Measurements from ENCODE around the gene SFI1.

The SFI1 gene

DNA sequence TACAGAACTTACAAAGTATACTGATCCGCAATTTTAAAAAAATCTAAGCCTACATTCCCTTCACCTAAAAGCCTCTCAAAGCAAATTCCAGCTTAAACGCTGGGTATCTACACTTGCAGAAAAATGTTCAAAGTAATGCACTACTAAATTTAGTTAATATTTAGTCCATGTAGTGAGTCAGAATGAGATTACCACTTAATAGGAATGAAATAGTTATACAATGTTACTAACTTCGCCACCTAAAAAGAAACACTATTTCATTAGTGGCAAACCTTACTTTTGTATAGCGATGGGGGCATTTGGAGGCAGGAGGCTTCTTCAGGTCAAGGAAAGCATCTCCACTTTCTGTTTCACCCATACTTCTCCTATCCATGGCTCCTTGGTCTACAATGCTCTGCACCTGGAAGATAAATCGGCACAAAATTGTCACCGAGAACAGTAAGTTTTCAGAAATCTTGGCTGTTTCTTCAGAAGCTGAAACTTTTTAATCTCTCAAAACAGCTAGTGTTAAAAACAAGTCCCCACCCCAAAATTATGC is 7.9 kb upstream of the SFI1 start:
- ATAC-seq (ENCODE audit: insufficient read depth, low read depth) (no peak), DNase-seq (no peak)
- Histone ChIP-seq H3K9ac (ENCODE audit: low read depth, low read length) (peak overlapping the region; percentile 87), H3K9me3 (ENCODE audit: insufficient read depth, low read length, severe bottlenecking) (no peaks in the 10 kb centered on the region), H2AFZ (ENCODE audit: low read depth, low read length) (no peak overlapping the region), H3K27me3 (ENCODE audit: insufficient read depth, low read length, poor library complexity) (no peaks in the 10 kb centered on the region), H3K4me3 (ENCODE audit: low read depth in 1 of 2, low read length in 2 of 2) (peak overlapping the region; percentile 70 to 80; a peak in 3 of 4 replicates), H3K4me1 (ENCODE audit: insufficient read depth, low read length) (peaks cover 44% of the 10 kb centered on the region), H3K4me2 (ENCODE audit: insufficient read depth, low read length) (peak overlapping the region; percentile 66), H4K20me1 (ENCODE audit: insufficient read depth, low read length) (peaks cover 4% of the 10 kb centered on the region; the same call in 1 of the 2 replicates), H3K79me2 (ENCODE audit: insufficient read depth, low read length) (peaks cover 72% of the 10 kb centered on the region), H3K27ac (ENCODE audit: low read length) (peak overlapping the region; percentile 91; the same call in 1 of the 2 replicates), H3K36me3 (ENCODE audit: insufficient read depth, low read length) (peaks cover 43% of the 10 kb centered on the region)
- TF ChIP-seq, protein P1, sequence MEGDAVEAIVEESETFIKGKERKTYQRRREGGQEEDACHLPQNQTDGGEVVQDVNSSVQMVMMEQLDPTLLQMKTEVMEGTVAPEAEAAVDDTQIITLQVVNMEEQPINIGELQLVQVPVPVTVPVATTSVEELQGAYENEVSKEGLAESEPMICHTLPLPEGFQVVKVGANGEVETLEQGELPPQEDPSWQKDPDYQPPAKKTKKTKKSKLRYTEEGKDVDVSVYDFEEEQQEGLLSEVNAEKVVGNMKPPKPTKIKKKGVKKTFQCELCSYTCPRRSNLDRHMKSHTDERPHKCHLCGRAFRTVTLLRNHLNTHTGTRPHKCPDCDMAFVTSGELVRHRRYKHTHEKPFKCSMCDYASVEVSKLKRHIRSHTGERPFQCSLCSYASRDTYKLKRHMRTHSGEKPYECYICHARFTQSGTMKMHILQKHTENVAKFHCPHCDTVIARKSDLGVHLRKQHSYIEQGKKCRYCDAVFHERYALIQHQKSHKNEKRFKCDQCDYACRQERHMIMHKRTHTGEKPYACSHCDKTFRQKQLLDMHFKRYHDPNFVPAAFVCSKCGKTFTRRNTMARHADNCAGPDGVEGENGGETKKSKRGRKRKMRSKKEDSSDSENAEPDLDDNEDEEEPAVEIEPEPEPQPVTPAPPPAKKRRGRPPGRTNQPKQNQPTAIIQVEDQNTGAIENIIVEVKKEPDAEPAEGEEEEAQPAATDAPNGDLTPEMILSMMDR (IDR thresholded peaks at IDR 0.05; ENCODE audit: borderline replicate concordance, extremely low read depth, low read length, poor library complexity, severe bottlenecking), result no peak
- TF ChIP-seq EZH2 (IDR thresholded peaks at IDR 0.05; ENCODE audit: borderline replicate concordance, low read depth, low read length, severe bottlenecking), result no peak

GRCh38 chr22:31488988-31489617 is 7.2 kb upstream of the SFI1 start:
- Histone ChIP-seq H3K9ac (ENCODE audit: low read depth, low read length) (peak overlapping the region; percentile 87), H3K27ac (ENCODE audit: low read length) (peak overlapping the region; percentile 91), H3K9me3 (ENCODE audit: insufficient read depth, low read length, severe bottlenecking) (no peaks in the 10 kb centered on the region), H3K4me1 (ENCODE audit: insufficient read depth, low read length) (peaks cover 39% of the 10 kb centered on the region), H3K79me2 (ENCODE audit: insufficient read depth, low read length) (peaks cover 65% of the 10 kb centered on the region), H4K20me1 (ENCODE audit: insufficient read depth, low read length) (peaks cover under 1% of the 10 kb centered on the region; the same call in 1 of the 2 replicates), H3K27me3 (ENCODE audit: insufficient read depth, low read length, poor library complexity) (no peaks in the 10 kb centered on the region), H3K4me2 (ENCODE audit: insufficient read depth, low read length) (peak overlapping the region; percentile 66), H3K36me3 (ENCODE audit: insufficient read depth, low read length) (peaks cover 36% of the 10 kb centered on the region), H2AFZ (ENCODE audit: low read depth, low read length) (peak overlapping the region; percentile 74), H3K4me3 (ENCODE audit: low read depth in 1 of 2, low read length in 2 of 2) (peak overlapping the region; percentile 70 to 80; a peak in 3 of 4 replicates)
- ATAC-seq (ENCODE audit: insufficient read depth, low read depth) (peak; percentile 6; the same call in 2 of the 3 replicates), DNase-seq (peak; percentile 21)
- TF ChIP-seq, protein P1 (IDR thresholded peaks at IDR 0.05; ENCODE audit: borderline replicate concordance, extremely low read depth, low read length, poor library complexity, severe bottlenecking), result no peak
- TF ChIP-seq EZH2 (IDR thresholded peaks at IDR 0.05; ENCODE audit: borderline replicate concordance, low read depth, low read length, severe bottlenecking), result no peak

- DNase-seq (peak; percentile 92), ATAC-seq (ENCODE audit: insufficient read depth, low read depth) (peak; percentile 80)
- H2AFZ ChIP-seq (ENCODE audit: low read depth, low read length), result peak within 1 kb of the TSS; percentile 89
- no peaks in the 10 kb centered on the region for H3K27me3 ChIP-seq (ENCODE audit: insufficient read depth, low read length, poor library complexity)
- peaks cover 28% of the 10 kb centered on the region for H3K36me3 ChIP-seq (ENCODE audit: insufficient read depth, low read length)
- H3K4me1 ChIP-seq (ENCODE audit: insufficient read depth, low read length), result peaks cover 37% of the 10 kb centered on the region
- peak within 1 kb of the TSS; percentile 87 for H3K9ac ChIP-seq (ENCODE audit: low read depth, low read length)
- no peaks in the 10 kb centered on the region for H3K9me3 ChIP-seq (ENCODE audit: insufficient read depth, low read length, severe bottlenecking)
- TF ChIP-seq EZH2 (IDR thresholded peaks at IDR 0.05; ENCODE audit: borderline replicate concordance, low read depth, low read length, severe bottlenecking), result no peak
- H3K4me3 ChIP-seq (ENCODE audit: low read depth in 1 of 2, low read length in 2 of 2), result peak within 1 kb of the TSS; percentile 70 to 80
- H3K27ac ChIP-seq (ENCODE audit: low read length), result peak within 1 kb of the TSS; percentile 91
- no peaks in the 10 kb centered on the region for H4K20me1 ChIP-seq (ENCODE audit: insufficient read depth, low read length)
- H3K4me2 ChIP-seq (ENCODE audit: insufficient read depth, low read length), result peak within 1 kb of the TSS; percentile 66
- H3K79me2 ChIP-seq (ENCODE audit: insufficient read depth, low read length), result peaks cover 59% of the 10 kb centered on the region
Observed at GRCh38 chr22:31489632-31490495, 6.5 kb upstream of the SFI1 start, which contains the start of gene EIF4ENIF1. Gene EIF4ENIF1, minus strand, starts transcription at chr22:31489842. Its CDS starts 1,124 bp downstream, at chr22:31488718.

Measured in DND-41 (cell line).